ENCODE measurements around the gene SLX9.
A peak's percentile ranks its signal among the peaks of the same experiment; 100 is the strongest.

The SLX9 gene

GRCh38 chr21:44931137-44931500 lies 8.7 kb upstream of the SLX9 start:
- no peak for DNase-seq

GRCh38 chr21:44931501-44932407 lies 8.1 kb upstream of the SLX9 start:
- peak; percentile 47 for DNase-seq

DNA sequence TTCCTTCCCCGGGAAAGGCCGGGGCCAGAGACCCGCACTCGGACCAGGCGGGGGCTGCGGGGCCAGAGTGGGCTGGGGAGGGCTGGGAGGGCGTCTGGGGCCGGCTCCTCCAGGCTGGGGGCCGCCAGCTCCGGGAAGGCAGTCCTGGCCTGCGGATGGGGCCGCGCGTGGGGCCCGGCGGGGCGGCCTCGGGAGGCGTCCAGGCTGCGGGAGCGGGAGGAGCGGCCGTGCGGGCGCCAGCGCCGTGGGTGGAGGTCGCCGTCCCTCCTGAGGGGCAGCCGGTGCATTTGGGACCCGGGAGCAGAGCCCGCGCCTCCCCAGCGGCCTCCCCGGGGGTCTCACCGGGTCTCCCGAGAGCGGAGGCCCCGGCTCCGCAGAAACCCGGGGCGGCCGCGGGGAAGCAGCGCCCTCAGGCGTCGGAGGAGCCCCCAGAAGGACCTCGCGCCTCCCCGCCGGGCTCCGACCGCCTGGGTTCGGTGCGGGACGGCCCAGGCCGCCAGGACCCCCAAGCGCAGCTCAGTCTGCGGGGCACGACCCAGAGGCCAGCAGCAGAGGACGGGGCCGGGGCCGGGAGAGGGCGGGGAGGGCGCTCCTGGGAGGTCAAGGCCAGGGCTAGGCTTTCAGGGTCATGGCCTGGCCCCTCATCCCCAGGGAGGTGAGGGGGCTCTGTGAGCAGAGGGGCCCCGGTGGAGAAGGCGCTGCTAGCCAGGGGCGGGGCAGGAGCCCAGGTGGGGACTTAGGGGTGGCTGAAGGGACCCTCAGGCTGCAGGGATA lies 7.2 kb upstream of the SLX9 start:
- peak; percentile 53 for DNase-seq

GRCh38 chr21:44933199-44933917 lies 6.5 kb upstream of the SLX9 start:
- DNase-seq = no peak

- no peak for DNase-seq
These were observed 5.9 kb upstream of the SLX9 start for GRCh38 chr21:44933918-44934260.

- no peak for DNase-seq
These were observed 5.6 kb upstream of the SLX9 start for GRCh38 chr21:44934276-44934675.

GRCh38 chr21:44934797-44935532 lies 4.9 kb upstream of the SLX9 start:
- no peak for DNase-seq

- no peak for DNase-seq
These were observed 4.3 kb upstream of the SLX9 start for GRCh38 chr21:44935533-44935927.

GRCh38 chr21:44938772-44939531 lies 877 bp upstream of the SLX9 start:
- no peak for DNase-seq

DNA sequence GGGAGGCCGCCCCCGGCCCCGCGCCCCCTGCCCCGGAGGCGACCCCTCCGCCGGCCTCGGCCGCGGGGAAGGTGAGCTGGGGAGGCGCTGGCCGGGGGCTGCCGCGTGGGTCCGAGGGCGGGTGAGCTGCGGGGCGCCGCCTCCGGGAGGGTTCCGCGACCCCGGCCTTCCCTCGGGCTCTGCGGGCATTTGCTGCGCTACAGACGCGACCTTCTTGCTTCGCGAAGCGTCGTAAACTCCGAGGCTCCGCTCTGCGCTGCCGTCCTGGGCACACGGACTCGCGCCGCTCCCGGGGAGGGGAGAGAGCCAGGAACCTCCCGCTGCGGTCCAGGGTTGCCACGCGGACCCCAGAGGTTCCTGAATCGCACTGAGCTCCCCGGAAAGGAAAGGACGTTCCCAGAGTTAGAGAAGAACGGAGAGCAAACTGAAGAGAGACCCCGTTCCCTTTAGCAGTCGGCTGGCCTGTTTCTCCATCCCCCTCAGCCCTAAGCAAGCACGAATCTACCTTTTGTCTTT lies 345 bp downstream of the SLX9 start:
- DNase-seq = peak; percentile 58

DNA sequence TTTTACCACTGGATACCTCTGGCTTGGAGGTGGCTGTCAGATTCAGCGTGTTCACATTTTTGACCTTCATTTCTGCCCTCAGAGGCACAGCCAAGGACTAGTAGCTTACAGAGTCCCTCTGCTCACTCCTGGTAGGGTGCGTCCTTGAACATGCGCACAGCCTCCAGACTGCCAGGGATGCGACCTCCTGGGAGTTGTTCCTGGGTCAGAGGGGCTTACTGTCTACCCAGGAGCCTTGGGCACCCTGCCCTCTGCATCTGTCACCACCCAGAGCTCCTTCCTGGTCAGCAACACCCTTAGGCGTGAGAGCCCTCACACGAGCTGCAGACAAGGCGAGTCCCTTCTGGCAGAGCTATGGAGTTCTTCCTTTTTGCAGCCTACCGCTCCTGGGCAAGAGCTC lies 1.7 kb downstream of the SLX9 start:
- DNase-seq = no peak

DNA sequence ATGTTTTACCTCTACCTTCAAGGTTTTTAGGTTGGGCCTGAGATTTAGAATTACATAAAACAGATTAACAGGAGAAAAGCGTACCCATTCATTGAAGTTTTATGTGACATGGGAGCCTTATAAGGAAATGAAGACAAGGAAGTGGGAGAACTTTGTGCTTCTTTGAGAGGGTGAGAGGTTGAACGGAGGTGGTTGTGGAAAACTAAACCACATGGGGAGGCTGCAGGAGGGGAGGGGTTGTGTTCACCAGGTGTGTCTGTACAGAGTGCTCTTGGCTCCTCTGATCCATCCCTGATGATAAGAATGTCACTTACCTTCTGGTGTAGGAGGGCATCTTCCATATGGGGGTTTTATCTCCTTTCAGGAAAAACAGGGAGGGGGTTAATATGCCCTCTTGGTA lies 2.7 kb downstream of the SLX9 start:
- no peak for DNase-seq

GRCh38 chr21:44943005-44943685 lies 3.3 kb downstream of the SLX9 start:
- DNase-seq = no peak

DNA sequence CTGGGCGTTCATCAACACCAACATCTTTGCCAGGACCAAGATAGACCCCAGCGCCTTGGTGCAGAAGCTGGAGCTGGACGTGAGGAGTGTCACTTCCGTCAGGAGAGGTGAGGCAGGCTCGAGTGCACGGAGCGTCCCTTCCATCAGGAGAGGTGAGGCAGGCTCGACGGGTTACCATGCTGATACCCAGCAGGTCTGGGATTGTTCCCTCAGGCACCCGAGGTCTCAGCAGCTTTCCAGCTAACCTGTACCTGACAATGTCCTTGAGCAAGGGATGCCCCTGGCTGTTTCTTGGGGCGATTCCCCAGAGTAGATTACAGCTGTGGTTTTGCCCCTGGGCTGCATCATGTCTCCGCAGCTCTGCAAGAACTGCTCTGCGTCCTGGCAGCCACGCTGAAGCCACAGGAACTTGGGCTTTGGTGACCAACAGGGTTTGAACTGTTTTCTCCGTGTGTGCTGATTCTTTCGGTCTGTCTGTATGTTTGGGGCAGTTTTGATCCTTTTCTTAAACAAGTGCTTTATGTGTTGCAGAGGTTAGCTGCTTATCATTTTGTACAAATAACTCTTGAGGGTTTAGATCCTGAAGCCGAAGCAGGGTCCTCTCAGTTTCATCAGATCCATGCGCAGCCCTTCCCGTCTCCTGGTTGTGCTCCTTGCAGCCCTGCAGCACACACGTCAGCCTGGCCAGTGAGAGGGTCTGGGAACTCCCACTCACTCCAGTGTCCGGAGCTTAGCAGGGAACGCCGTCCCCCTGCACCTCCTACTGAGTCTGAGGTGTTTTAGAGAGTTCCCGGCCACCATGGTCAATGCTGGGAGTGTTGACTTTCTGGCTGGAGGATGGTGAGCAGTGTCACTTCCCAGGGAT lies 4.1 kb downstream of the SLX9 start:
- no peak for DNase-seq

- no peak for DNase-seq
These were observed 4.8 kb downstream of the SLX9 start for GRCh38 chr21:44944596-44944995.

DNA sequence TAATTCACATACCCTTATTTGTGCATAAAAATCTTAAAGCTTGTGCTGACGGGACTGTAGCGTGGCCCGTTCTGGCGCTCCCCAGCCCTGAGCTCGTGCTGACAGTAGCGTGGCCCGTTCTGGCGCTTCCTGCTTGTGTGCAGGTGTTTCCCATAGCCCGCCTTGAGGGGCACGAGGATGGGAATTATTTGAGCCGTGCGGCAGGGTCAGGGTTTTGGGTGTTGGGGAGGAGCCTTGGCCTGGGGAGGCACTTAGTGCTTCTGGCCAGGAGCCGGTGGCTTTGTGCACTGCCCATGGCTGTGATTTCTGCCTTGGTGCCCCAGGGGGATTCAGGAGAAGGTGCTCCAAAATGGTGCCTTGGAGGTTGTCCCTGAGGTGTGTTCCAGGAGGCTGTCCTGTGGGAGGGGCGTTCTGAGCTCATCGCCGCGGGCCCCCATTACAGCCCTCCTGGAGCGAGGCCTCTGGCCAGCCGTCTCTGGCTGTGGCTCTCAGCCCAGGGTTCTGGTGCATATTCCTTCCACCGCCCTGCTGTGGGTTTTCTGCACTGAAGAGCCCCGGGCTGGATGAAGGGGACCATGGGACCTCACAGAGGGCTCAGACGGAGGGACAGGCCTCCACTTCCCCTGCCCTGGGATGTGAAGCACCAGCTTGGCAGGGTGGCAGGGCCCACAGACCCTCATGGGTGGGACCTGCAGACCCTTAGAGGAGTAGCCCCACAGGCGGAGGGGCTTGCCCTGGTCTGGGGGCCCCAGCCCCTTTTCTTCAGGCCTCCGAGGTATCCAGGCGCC lies 6.6 kb downstream of the SLX9 start:
- DNase-seq = no peak

DNA sequence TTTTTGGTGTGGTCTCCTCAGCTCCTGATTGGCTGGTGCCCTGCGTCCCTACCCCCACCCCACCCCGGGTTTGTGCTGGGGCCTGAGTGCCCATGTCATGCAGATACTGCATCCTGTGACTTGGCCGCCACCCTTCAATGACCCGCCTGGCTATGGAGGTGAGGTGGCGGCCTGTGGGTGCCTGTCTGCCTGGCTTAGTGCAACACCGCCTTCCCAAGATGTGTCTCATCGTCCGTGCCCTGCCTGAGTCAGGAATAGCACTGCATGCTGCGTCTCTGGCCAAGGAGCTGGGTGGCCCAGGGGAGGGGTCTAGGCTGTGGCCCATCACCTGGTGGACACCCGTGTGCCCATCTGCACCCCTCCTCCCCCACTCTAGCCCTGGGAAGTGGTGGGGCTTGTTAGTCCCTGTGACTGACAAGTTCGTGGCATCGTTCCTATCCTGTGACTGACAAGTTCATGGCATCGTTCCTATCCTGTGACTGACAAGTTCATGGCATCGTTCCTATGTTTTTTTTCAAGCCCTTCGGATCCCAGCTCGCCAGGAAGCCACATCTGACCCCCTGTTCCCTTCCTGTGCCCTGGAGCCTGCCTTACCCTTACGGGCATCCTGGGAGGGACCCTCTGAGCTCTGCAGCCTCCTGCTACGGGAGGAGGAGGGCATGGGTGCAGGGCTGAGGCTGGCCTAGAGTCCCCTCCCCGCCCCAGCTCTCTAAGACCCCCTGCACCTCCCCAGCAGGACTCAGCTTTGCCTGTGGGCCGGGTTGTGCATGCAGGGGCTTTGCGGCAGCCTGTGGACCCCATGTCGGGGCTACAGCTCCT lies 7.5 kb downstream of the SLX9 start:
- no peak for DNase-seq

DNA sequence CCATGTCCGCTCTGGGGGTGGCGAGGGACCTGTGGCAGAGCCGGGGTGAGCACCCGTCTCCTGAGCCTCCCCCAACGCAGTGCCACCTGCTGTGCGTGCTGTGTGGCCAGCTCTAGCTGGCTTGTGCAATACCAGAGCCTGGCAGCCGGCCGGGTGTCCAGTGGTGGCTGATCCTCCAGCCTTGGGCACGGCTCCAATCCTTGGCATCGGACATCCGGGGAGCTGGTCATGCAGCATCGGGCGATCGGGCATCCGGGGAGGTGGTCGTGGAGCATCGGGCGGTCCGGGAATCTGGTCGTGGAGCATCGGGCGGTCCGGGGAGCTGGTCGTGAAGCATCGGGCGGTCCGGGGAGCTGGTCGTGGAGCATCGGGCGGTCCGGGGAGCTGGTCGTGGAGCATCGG lies 8.1 kb downstream of the SLX9 start:
- DNase-seq = no peak
